Lower lobe of right lung (tissue), 2 donors: Measurements from ENCODE around the gene MYH9. TPM values are rescaled to one million over a fixed set of nuclear protein-coding genes. Genes with fewer than 3 reads are reported as not detected.

Experiments used
- ATAC-seq, 2 donors: fragments of 200-7000 bp; cut with Tn5 transposase; one replicate each; pipeline ENCODE4 v1.9.1; 2020 to 2022; ENCODE audit warnings: mild to moderate bottlenecking in 2 of 2, moderate library complexity in 2 of 2
- DNase-seq: peaks from one replicate; pipeline ENCODE4 v3.0.0-alpha.2; 2020
- H3K27ac ChIP-seq: fragments of 200-600 bp; one replicate; pipeline ENCODE4 v1.8.0; 2022
- H3K27me3 ChIP-seq: fragments of 200-600 bp; one replicate; pipeline ENCODE4 v1.8.0; 2022; ENCODE audit warnings: low read depth
- H3K36me3 ChIP-seq: fragments of 200-600 bp; one replicate; pipeline ENCODE4 v1.8.0; 2022; ENCODE audit warnings: mild to moderate bottlenecking
- H3K4me1 ChIP-seq: fragments of 200-600 bp; one replicate; pipeline ENCODE4 v1.8.0; 2022
- H3K4me3 ChIP-seq: fragments of 200-600 bp; one replicate; pipeline ENCODE4 v1.8.0; 2022; ENCODE audit warnings: mild to moderate bottlenecking
- H3K9me3 ChIP-seq: fragments of 200-600 bp; one replicate; pipeline ENCODE4 v1.8.0; 2022
- intact Hi-C: fragments of 100-400 bp; cut with DNase I; formaldehyde crosslinking; loops from one replicate; pipeline ENCODE4 v1.11.0; 2022
- total RNA-seq: library from RNA; stranded (reverse); fragmentation: NEBNext Ultra II Directional; extraction: Animal tissue kit (Norgen Biotek cat#: 25700); gene quantifications from one replicate; pipeline ENCODE4 v1.2.1, GENCODE V29; 2021
- TF ChIP-seq, protein P1 (sequence below): fragments of 200-600 bp; IDR thresholded peaks from one replicate; pipeline ENCODE4 v1.8.0; 2022; ENCODE audit warnings: antibody characterized with exemption, mild to moderate bottlenecking
- donor health status: DM: no; HTN: yes; CAD: no; lungs with severe emphysema.

The MYH9 gene
- total RNA-seq, 1 donor from 2014 or later: 659 TPM

DNA sequence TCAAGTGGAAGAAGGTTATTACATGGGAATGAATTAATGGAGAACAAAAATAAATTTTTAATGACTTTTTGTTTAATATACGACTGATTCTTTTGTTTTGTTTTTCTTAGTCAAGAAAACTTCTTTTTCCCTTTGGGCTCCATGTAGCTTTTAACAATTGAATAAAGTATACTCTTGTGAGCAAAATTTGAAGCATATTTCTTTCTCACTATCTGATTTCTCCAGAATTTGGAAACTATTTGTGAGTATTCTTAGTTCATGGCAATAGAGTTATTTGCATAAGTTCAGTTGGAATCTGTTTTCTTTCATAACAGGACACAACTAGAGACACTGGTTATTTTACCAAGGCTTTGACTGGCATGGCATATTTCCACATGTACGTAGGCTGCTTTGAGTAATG, 138.6 kb downstream of the MYH9 start:
- Histone ChIP-seq H3K4me1 (peaks cover 19% of the 10 kb centered on the region), H3K36me3 (no peaks in the 10 kb centered on the region), H3K27ac (no peak overlapping the region), H3K27me3 (no peaks in the 10 kb centered on the region), H3K9me3 (no peaks in the 10 kb centered on the region), H3K4me3 (no peak overlapping the region)
- TF ChIP-seq, protein P1, sequence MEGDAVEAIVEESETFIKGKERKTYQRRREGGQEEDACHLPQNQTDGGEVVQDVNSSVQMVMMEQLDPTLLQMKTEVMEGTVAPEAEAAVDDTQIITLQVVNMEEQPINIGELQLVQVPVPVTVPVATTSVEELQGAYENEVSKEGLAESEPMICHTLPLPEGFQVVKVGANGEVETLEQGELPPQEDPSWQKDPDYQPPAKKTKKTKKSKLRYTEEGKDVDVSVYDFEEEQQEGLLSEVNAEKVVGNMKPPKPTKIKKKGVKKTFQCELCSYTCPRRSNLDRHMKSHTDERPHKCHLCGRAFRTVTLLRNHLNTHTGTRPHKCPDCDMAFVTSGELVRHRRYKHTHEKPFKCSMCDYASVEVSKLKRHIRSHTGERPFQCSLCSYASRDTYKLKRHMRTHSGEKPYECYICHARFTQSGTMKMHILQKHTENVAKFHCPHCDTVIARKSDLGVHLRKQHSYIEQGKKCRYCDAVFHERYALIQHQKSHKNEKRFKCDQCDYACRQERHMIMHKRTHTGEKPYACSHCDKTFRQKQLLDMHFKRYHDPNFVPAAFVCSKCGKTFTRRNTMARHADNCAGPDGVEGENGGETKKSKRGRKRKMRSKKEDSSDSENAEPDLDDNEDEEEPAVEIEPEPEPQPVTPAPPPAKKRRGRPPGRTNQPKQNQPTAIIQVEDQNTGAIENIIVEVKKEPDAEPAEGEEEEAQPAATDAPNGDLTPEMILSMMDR: no peak
- no peak for ATAC-seq
- intact Hi-C loops: no loop called here
- no peak for DNase-seq

DNA sequence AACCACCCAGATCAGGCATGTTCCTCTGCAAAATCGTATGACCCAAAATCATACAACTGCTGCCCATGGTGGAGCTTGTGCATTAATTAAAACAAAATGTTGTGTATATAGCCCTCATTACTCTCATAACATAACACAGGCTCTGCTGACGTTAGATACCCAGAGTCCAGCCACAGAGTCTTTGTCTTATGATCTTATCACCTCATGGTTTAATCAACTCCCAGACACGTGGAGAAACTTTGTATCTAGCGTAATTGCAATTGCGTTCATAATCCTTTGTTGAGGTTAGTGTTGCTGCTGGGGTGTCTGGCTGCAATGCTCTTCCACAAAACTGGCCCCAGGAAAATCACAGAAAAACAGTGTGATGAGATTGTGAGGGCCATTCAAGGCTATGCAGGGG, 139.8 kb downstream of the MYH9 start:
- TF ChIP-seq, protein P1: no peak
- no peak overlapping the region for H3K27ac ChIP-seq
- no peak overlapping the region for H3K4me3 ChIP-seq
- H3K9me3 ChIP-seq: no peaks in the 10 kb centered on the region
- no peaks in the 10 kb centered on the region for H3K36me3 ChIP-seq
- DNase-seq (no peak), ATAC-seq (no peak)
- no peaks in the 10 kb centered on the region for H3K27me3 ChIP-seq
- intact Hi-C loops: no loop called here
- peaks cover 15% of the 10 kb centered on the region for H3K4me1 ChIP-seq

DNA sequence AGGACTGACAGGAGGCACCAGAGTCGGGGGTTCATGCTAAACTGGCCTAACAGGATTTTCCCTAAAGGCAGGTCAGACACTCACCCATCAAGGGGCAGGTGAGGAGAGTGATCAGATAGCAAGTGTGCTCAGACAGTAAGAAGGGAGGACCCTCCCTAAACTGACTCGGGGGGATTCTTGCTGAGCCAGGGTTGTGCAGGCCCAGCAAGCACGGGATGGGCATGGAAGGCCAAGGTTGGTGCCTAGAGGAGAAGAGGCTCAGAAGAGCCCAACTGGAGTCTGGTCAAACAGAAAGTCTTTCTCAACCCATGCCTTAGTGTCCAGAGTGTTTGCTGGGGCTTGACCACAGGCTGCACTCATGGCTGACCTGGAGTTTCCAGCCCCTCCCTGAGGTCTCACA, 141.0 kb downstream of the MYH9 start:
- DNase-seq (no peak), ATAC-seq (peak in 1 of 2 donors; percentile 17)
- H3K27me3 ChIP-seq: no peaks in the 10 kb centered on the region
- H3K9me3 ChIP-seq: no peaks in the 10 kb centered on the region
- intact Hi-C loops: no loop called here
- TF ChIP-seq, protein P1: no peak
- no peak overlapping the region for H3K4me3 ChIP-seq
- no peak overlapping the region for H3K27ac ChIP-seq
- peaks cover 6% of the 10 kb centered on the region for H3K4me1 ChIP-seq
- no peaks in the 10 kb centered on the region for H3K36me3 ChIP-seq

DNA sequence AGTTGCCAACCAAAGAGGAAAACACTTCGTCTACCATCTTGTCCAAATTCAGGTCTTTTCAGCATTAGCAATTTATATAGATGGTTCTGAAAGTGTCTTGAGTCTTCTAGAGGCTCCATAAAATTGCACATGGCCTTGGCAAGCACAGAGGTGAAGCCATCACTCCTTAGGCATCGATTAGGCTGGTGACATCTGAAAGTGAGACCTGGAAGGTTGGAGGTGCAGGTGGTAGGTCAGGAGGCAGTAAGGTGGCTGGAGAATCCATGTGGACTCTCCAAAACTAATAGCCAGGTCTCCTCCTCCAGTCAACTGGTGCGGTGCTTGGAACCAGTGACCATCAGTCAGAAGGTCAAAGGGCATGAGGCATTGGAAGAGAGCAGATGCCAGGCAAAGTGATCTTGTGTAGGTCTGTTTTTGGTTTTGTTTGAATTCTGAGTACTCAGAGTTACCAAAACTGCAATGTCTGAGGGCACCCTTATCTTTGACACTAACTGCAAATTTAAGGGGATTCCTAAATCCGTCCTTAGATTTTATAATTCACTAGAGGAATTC, 141.9 kb downstream of the MYH9 start:
- Histone ChIP-seq H3K4me1 (peaks cover 6% of the 10 kb centered on the region), H3K36me3 (no peaks in the 10 kb centered on the region), H3K27ac (no peak overlapping the region), H3K9me3 (no peaks in the 10 kb centered on the region), H3K4me3 (no peak overlapping the region), H3K27me3 (no peaks in the 10 kb centered on the region)
- ATAC-seq (no peak), DNase-seq (no peak)
- TF ChIP-seq, protein P1: no peak
- intact Hi-C loops: no loop called here

DNA sequence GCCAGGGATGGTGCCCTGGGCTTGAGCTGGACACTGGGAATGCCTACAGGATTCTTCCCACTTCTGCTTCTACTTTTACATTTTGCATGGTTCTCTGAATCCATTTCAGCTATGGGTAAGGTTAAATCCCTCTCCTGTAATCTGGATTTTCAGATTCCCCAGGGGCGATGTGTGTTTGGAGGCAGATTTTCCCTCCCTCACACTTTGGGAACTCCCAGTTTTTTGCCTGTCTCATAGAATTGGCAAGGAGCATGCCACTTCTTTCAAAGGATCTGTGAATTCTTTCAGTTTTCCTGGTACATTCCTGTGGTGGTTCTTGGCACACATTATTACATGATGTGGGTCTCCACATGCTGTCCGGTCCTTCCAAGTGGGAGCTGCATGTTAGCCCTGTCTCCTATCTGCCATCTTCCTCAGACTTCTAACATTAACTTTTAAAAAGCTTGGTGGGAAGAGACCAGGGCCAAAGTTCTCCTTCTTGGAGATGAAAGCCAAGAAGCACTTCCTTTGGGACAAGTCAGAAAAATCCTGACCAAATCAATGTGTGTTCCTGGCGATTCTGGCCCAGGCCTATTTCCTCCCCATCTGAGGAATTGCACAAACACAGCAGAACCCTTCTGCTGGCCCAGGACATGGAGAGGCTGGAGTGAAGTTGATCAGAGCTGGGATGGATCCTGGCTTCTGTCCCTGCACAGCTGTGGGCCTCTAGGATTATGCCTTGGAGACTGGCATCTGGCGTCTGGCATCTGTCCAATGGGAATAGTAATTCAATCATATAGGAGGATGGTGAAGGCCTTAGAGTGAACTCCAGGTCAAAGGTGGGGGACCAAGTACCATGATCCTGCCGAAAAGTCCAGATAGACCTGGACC, 143.0 kb downstream of the MYH9 start:
- Histone ChIP-seq H3K27ac (peak overlapping the region; percentile 54), H3K36me3 (no peaks in the 10 kb centered on the region), H3K4me1 (peaks cover 9% of the 10 kb centered on the region), H3K27me3 (no peaks in the 10 kb centered on the region), H3K9me3 (no peaks in the 10 kb centered on the region), H3K4me3 (no peak overlapping the region)
- ATAC-seq (peak in 1 of 2 donors; percentile 47), DNase-seq (no peak)
- TF ChIP-seq, protein P1: no peak
- intact Hi-C loops: no loop called here
